ENCODE measurements around the gene FHIT. TPM values are rescaled to one million over a fixed set of nuclear protein-coding genes. Genes with fewer than 3 reads are reported as not detected.

FHIT gene
- total and polyA plus RNA-seq, 2 experiments from 2014 or later: 9.7 to 16.2 TPM

GRCh38 chr3:60000311-60001105 is 1250.7 kb downstream of the FHIT start:
- H3K9me2 ChIP-seq (replicated peaks; ENCODE audit: insufficient read depth): no peaks in the 10 kb centered on the region
- no peaks in the 10 kb centered on the region for H3K36me3 ChIP-seq (replicated peaks; ENCODE audit: insufficient read depth, low read depth)
- H3K27me3 ChIP-seq: no peaks in the 10 kb centered on the region
- no peaks in the 10 kb centered on the region for H3K4me1 ChIP-seq (ENCODE audit: insufficient read depth)
- H3K4me3 ChIP-seq: no peak overlapping the region
- H3K79me2 ChIP-seq: no peaks in the 10 kb centered on the region
- no peak for DNase-seq (ENCODE audit: low spot score)
- no peak overlapping the region for H3K4me2 ChIP-seq
- no peak overlapping the region for H2AFZ ChIP-seq
- TF ChIP-seq EZH2 (IDR thresholded peaks at IDR 0.05; ENCODE audit: borderline replicate concordance): no peak
- TF ChIP-seq EZH2phosphoT487 (IDR thresholded peaks at IDR 0.05; ENCODE audit: low read depth, severe bottlenecking, unreplicated experiment): no peak
- no peak for TF ChIP-seq CTCF (IDR thresholded peaks at IDR 0.05; ENCODE audit: poor library complexity)
- H3K9me3 ChIP-seq (ENCODE audit: low read depth): no peaks in the 10 kb centered on the region
- no peak overlapping the region for H3K27ac ChIP-seq
- no peaks in the 10 kb centered on the region for H4K20me1 ChIP-seq (ENCODE audit: insufficient read depth, poor library complexity, severe bottlenecking)
- 96% methylated on average over 6 of the region's 6 CpGs for WGBS (ENCODE audit: low lambda C conversion rate, missing lambda C conversion rate)

- no peaks in the 10 kb centered on the region for H3K9me3 ChIP-seq (ENCODE audit: low read depth)
These were observed 1253.2 kb downstream of the FHIT start for GRCh38 chr3:59998058-59998457.

GRCh38 chr3:59997583-59997982 is 1253.7 kb downstream of the FHIT start:
- Histone ChIP-seq H3K4me3 (no peak overlapping the region), H3K27me3 (no peaks in the 10 kb centered on the region), H3K79me2 (no peaks in the 10 kb centered on the region), H3K9me2 (replicated peaks; ENCODE audit: insufficient read depth) (no peaks in the 10 kb centered on the region), H4K20me1 (ENCODE audit: insufficient read depth, poor library complexity, severe bottlenecking) (no peaks in the 10 kb centered on the region), H3K36me3 (replicated peaks; ENCODE audit: insufficient read depth, low read depth) (no peaks in the 10 kb centered on the region), H2AFZ (no peak overlapping the region), H3K4me2 (no peak overlapping the region), H3K9me3 (ENCODE audit: low read depth) (no peaks in the 10 kb centered on the region), H3K4me1 (ENCODE audit: insufficient read depth) (no peaks in the 10 kb centered on the region), H3K27ac (no peak overlapping the region)
- WGBS (ENCODE audit: low lambda C conversion rate, missing lambda C conversion rate): 97% methylated on average over 1 of the region's 1 CpG
- TF ChIP-seq EZH2 (IDR thresholded peaks at IDR 0.05; ENCODE audit: borderline replicate concordance) (no peak), CTCF (IDR thresholded peaks at IDR 0.05; ENCODE audit: poor library complexity) (no peak), EZH2phosphoT487 (IDR thresholded peaks at IDR 0.05; ENCODE audit: low read depth, severe bottlenecking, unreplicated experiment) (no peak)
- no peak for DNase-seq (ENCODE audit: low spot score)

More at GRCh38 chr3:59998058-59998457, 1253.2 kb downstream of the FHIT start:
- H3K4me2 ChIP-seq: no peak overlapping the region
- WGBS (ENCODE audit: low lambda C conversion rate, missing lambda C conversion rate): 61% methylated on average over 6 of the region's 6 CpGs
- no peaks in the 10 kb centered on the region for H4K20me1 ChIP-seq (ENCODE audit: insufficient read depth, poor library complexity, severe bottlenecking)
- H3K79me2 ChIP-seq: no peaks in the 10 kb centered on the region
- no peaks in the 10 kb centered on the region for H3K36me3 ChIP-seq (replicated peaks; ENCODE audit: insufficient read depth, low read depth)
- H3K27ac ChIP-seq: no peak overlapping the region
- TF ChIP-seq CTCF (IDR thresholded peaks at IDR 0.05; ENCODE audit: poor library complexity): no peak
- TF ChIP-seq EZH2phosphoT487 (IDR thresholded peaks at IDR 0.05; ENCODE audit: low read depth, severe bottlenecking, unreplicated experiment): no peak
- no peak for TF ChIP-seq EZH2 (IDR thresholded peaks at IDR 0.05; ENCODE audit: borderline replicate concordance)
- DNase-seq (ENCODE audit: low spot score): no peak
- no peak overlapping the region for H3K4me3 ChIP-seq
- H3K9me2 ChIP-seq (replicated peaks; ENCODE audit: insufficient read depth): no peaks in the 10 kb centered on the region
- H2AFZ ChIP-seq: no peak overlapping the region
- H3K27me3 ChIP-seq: no peaks in the 10 kb centered on the region
- no peaks in the 10 kb centered on the region for H3K4me1 ChIP-seq (ENCODE audit: insufficient read depth)

Data from hepatocyte (in vitro differentiated cells).